Tibial nerve (tissue), 4 donors: ENCODE measurements around the gene TET2. TPM values are rescaled to one million over a fixed set of nuclear protein-coding genes. Genes with fewer than 3 reads are reported as not detected.

Experiments
- DNase-seq, 2 donors: peaks; one replicate each; pipeline ENCODE4 v3.0.0-alpha.2; 2019; ENCODE audit warnings: low spot score in 2 of 2
- H3K27ac ChIP-seq, 4 donors: fragments of 200-600 bp; sonication (generic) in 3 of 4; one replicate each; pipeline ENCODE4 v1.5.1; 2017 to 2019; ENCODE audit warnings: mild to moderate bottlenecking in 1 of 4
- H3K27me3 ChIP-seq, 2 donors: fragments of 200-600 bp; sonication (generic) in 1 of 2; one replicate each; pipeline versions ENCODE4 v1.5.1 to v1.6.0; 2017 to 2019
- H3K36me3 ChIP-seq, 3 donors: fragments of 200-600 bp; sonication (generic); one replicate each; pipeline ENCODE4 v1.5.1; 2018 to 2019
- H3K4me1 ChIP-seq, 4 donors: fragments of 200-600 bp; sonication (generic) in 3 of 4; one replicate each; pipeline ENCODE4 v1.5.1; 2017 to 2019
- H3K4me3 ChIP-seq, 4 donors: fragments of 200-600 bp; sonication (generic) in 3 of 4; one replicate each; pipeline ENCODE4 v1.5.1; 2017 to 2019; ENCODE audit warnings: mild to moderate bottlenecking in 1 of 4, moderate library complexity in 1 of 4
- H3K9me3 ChIP-seq, 4 donors: fragments of 200-600 bp; sonication (generic) in 3 of 4; one replicate each; pipeline ENCODE4 v1.5.1; 2017 to 2019
- CTCF ChIP-seq, 5 experiments: fragments of 200-600 bp in 3 of 5; fragments of 450-650 bp in 2 of 5; sonication (generic) in 3 of 5; IDR thresholded peaks; one replicate each; pipeline ENCODE4 v1.5.1; 2016 to 2019; ENCODE audit warnings: antibody characterized with exemption in 5 of 5, mild to moderate bottlenecking in 3 of 5, moderate library complexity in 2 of 5
- EP300 ChIP-seq, 2 donors: sonication (generic); formaldehyde crosslinking; IDR thresholded peaks; one replicate each; pipeline ENCODE4 v1.6.1; 2017; ENCODE audit warnings: antibody characterized with exemption in 2 of 2, mild to moderate bottlenecking in 1 of 2
- POLR2A ChIP-seq, 2 donors: fragments of 450-650 bp; IDR thresholded peaks; one replicate each; pipeline ENCODE4 v1.6.1; 2017; ENCODE audit warnings: antibody characterized with exemption in 2 of 2, mild to moderate bottlenecking in 2 of 2, moderate library complexity in 2 of 2
- WGBS, 2 donors: methylation state at CpG; one replicate each; pipeline ENCODE4 v1.1.5; 2018; 5-methylcytosine and 5-hydroxymethylcytosine counted together
- total RNA-seq, 4 donors: library from RNA; depleted of rRNA; stranded (reverse); fragments of >200 nt; gene quantifications; one replicate each; pipeline ENCODE4 v1.1.0, GENCODE V29; 2016

Gene TET2
- total RNA-seq, 4 donors from 2014 or later, result 23.2 to 29.1 (median 24.1) TPM

GRCh38 chr4:105122350-105122749, 24.3 kb upstream of the TET2 start:
- WGBS, 2 donors, result 78 to 79% methylated on average over 4 of the region's 4 CpGs

DNA sequence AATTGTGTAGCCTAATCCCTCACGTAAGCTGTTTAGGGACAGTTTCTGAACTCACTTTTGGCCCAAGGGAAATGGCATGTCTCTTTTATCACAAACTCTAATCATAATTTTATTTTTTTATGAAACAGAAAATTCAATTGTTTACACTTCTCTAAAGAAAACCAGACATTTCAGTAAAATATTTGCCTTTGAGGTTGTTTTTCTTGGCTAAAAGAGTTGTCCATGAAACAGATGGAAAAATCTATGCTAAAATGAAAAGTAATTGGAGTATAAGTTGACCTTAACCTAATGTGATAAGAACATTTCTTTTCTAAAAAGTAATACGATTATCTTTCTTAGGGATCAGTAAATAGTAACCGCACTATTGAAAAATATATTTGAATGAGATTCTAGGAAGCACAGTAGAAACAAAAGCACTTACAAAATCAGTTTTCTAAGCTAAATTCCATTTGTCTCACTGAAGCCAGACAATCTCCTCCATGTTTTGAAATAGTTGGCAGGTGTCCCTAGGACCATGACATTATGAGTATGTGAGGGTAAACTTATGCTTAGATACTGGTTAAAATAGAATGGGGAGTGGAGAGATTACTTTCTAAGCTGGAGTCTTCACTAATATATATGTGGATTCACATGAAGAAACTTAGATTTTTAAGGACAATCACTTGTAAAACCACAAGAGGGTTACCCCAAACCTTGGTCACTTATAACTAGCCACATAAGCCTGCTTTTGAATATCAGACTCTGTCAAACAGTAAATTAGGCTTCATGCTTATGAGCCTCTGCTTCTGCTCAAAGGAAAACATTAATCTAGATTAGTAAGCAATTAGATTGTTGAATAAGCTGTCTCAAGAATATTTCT, 20.1 kb upstream of the TET2 start:
- H3K9me3 ChIP-seq, result peaks cover 0 to 3% (median 0%) of the 10 kb centered on the region in 4 donors
- no peak for TF ChIP-seq EP300 (IDR thresholded peaks at IDR 0.05)
- no peak for TF ChIP-seq POLR2A (IDR thresholded peaks at IDR 0.05)
- no peak for TF ChIP-seq CTCF (IDR thresholded peaks at IDR 0.05)
- no peak overlapping the region for H3K27ac ChIP-seq
- H3K27me3 ChIP-seq, result no peaks in the 10 kb centered on the region
- no peaks in the 10 kb centered on the region for H3K36me3 ChIP-seq
- no peak for DNase-seq
- no peak overlapping the region for H3K4me3 ChIP-seq
- 51 to 61% methylated on average over 3 of the region's 3 CpGs for WGBS, 2 donors
- H3K4me1 ChIP-seq, result no peaks in the 10 kb centered on the region

More at GRCh38 chr4:105122350-105122749, 24.3 kb upstream of the TET2 start:
- DNase-seq, result no peak
- Histone ChIP-seq H3K36me3 (no peaks in the 10 kb centered on the region), H3K4me1 (no peaks in the 10 kb centered on the region), H3K27me3 (no peaks in the 10 kb centered on the region), H3K27ac (no peak overlapping the region), H3K9me3 (peaks cover 0 to 3% (median 0%) of the 10 kb centered on the region in 4 donors), H3K4me3 (no peak overlapping the region)
- no peak for TF ChIP-seq POLR2A (IDR thresholded peaks at IDR 0.05)
- TF ChIP-seq CTCF (IDR thresholded peaks at IDR 0.05), result no peak
- no peak for TF ChIP-seq EP300 (IDR thresholded peaks at IDR 0.05)

DNA sequence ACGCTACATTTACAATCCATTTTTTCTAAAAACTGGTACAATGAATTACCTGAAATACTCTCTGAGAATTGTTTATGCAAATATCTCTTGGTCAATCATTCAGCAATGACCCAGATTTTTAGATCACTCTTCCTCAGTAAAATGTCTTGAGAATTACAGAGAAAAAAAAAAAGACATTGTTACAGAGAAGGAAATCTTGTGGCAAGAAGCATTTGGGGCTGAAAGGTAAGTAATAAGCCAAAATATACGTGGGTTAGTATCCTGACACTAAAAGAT, 19.6 kb upstream of the TET2 start:
- TF ChIP-seq EP300 (IDR thresholded peaks at IDR 0.05) (no peak), POLR2A (IDR thresholded peaks at IDR 0.05) (no peak), CTCF (IDR thresholded peaks at IDR 0.05) (no peak)
- H3K36me3 ChIP-seq, result no peaks in the 10 kb centered on the region
- no peak overlapping the region for H3K27ac ChIP-seq
- DNase-seq, result no peak
- H3K27me3 ChIP-seq, result no peaks in the 10 kb centered on the region
- WGBS, 2 donors, result 86 to 88% methylated on average over 2 of the region's 2 CpGs
- H3K4me3 ChIP-seq, result no peak overlapping the region
- no peaks in the 10 kb centered on the region for H3K4me1 ChIP-seq
- peaks cover 0 to 3% (median 0%) of the 10 kb centered on the region in 4 donors for H3K9me3 ChIP-seq

DNA sequence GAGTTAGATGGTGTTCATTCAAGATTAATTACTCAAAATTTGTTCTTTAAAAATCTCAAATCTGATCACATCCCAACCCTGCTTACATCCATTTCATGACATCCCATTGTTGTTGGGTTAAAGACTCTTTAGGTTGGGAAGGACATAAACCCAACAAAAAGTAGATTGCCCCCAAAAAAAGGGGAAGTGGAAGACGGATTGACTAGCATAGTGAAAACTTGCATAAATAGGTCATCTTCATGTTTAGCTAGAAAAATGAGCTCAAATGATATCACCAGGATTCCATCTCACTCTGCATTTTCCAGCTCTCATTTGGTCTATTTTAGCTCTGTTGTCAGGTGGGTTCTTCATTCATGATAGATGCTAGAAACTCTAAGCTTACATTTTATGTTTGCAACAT, 18.5 kb upstream of the TET2 start:
- no peak for TF ChIP-seq POLR2A (IDR thresholded peaks at IDR 0.05)
- no peak for TF ChIP-seq EP300 (IDR thresholded peaks at IDR 0.05)
- no peak for TF ChIP-seq CTCF (IDR thresholded peaks at IDR 0.05)
- WGBS, 2 donors, result 87 to 88% methylated on average over 1 of the region's 1 CpG
- no peaks in the 10 kb centered on the region for H3K4me1 ChIP-seq
- no peaks in the 10 kb centered on the region for H3K9me3 ChIP-seq
- DNase-seq, result no peak
- H3K36me3 ChIP-seq, result no peaks in the 10 kb centered on the region
- H3K27ac ChIP-seq, result no peak overlapping the region
- H3K27me3 ChIP-seq, result no peaks in the 10 kb centered on the region
- H3K4me3 ChIP-seq, result no peak overlapping the region

DNA sequence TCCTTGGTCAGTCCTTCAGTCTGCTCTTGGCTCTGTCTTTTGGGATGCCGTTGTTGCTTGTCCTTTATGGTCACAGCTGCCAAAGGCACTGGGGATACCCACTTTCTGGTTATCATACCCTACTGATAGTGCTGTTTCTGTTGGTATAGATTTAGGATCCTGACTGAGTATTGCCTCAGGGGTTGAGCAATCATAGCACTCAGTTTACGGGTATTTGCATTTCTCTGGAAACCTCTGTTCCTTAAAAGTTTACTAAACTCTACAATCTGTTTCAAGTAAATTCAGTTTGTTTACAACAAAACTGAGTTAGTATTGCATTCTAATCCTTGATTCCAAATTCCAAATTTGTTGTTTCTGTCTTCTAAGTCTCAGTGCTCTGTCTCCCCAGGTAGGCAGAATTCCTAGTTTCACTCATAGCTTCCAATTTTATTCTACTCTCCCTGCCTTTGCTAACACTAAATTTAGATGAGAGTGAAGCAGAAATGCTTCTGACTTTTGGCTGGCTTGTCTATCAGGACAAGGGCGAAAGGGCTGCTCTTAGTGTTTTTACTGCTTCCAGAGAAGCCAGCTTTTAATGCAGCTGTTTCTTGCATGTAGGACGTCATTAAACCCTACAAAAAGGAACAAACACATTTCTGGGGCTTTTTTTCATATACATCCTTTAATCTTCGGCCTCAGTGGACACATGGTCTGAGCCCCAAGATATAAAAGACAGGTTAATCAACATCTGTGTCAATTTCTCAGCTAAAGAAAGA, 17.2 kb upstream of the TET2 start:
- no peak for TF ChIP-seq EP300 (IDR thresholded peaks at IDR 0.05)
- no peak for TF ChIP-seq POLR2A (IDR thresholded peaks at IDR 0.05)
- TF ChIP-seq CTCF (IDR thresholded peaks at IDR 0.05), result no peak
- WGBS, 2 donors, result 79 to 88% methylated on average over 5 of the region's 5 CpGs

More for the DNA sequence above, 17.2 kb upstream of the TET2 start:
- H3K36me3 ChIP-seq, result no peaks in the 10 kb centered on the region
- no peak for DNase-seq
- no peaks in the 10 kb centered on the region for H3K27me3 ChIP-seq
- H3K9me3 ChIP-seq, result no peaks in the 10 kb centered on the region
- no peak overlapping the region for H3K4me3 ChIP-seq
- H3K27ac ChIP-seq, result no peak overlapping the region
- H3K4me1 ChIP-seq, result no peaks in the 10 kb centered on the region
